ENCODE measurements around the gene RAB7A. TPM values are rescaled to one million over a fixed set of nuclear protein-coding genes. Genes with fewer than 3 reads are reported as not detected.

Gene RAB7A
- total and polyA plus RNA-seq, 2 of the 13 experiments (the other 11 are each of a cell fraction or from before 2014, with no cell fraction given) = 26.5 to 182 TPM

- TF ChIP-seq NFATC3 (CRISPR knock-in tag; IDR thresholded peaks at IDR 0.05) (0 out of 2 replicates have a peak, but pooled peaks have one; percentile 45), GABPB1 (CRISPR knock-in tag; IDR thresholded peaks at IDR 0.05) (peak; percentile 97), CAMTA2 (CRISPR knock-in tag; IDR thresholded peaks at IDR 0.05; ENCODE audit: borderline replicate concordance) (no peak), ZEB1 (IDR thresholded peaks at IDR 0.05; ENCODE audit: insufficient replicate concordance, low read depth) (no peak), SAP130 (CRISPR knock-in tag; IDR thresholded peaks at IDR 0.05; ENCODE audit: low read depth) (peak; percentile 92), MTERF4 (CRISPR knock-in tag; IDR thresholded peaks at IDR 0.05) (0 out of 2 replicates have a peak, but pooled peaks have one; percentile 68), ZNF784 (CRISPR knock-in tag; IDR thresholded peaks at IDR 0.05; ENCODE audit: borderline replicate concordance) (peak; percentile 64; the same call in 1 of the 2 replicates), ZNF547 (CRISPR knock-in tag; IDR thresholded peaks at IDR 0.05) (peak; percentile 24; the same call in 1 of the 2 replicates), U2AF2 (IDR thresholded peaks at IDR 0.05; ENCODE audit: low read depth, low read length) (no peak), ZNF749 (CRISPR knock-in tag; IDR thresholded peaks at IDR 0.05; ENCODE audit: borderline replicate concordance) (peak; percentile 67; the same call in 1 of the 2 replicates), HBP1 (CRISPR knock-in tag; IDR thresholded peaks at IDR 0.05; ENCODE audit: low read depth) (peak; percentile 22; the same call in 1 of the 2 replicates), ZNF746 (CRISPR knock-in tag; IDR thresholded peaks at IDR 0.05) (no peak; the same call in 1 of the 2 replicates), ZNF12 (CRISPR knock-in tag; IDR thresholded peaks at IDR 0.05) (peak; percentile 72; the same call in 1 of the 2 replicates), ZNF530 (CRISPR knock-in tag; IDR thresholded peaks at IDR 0.05; ENCODE audit: low read depth) (no peak), ZNF713 (CRISPR knock-in tag; IDR thresholded peaks at IDR 0.05) (0 out of 2 replicates have a peak, but pooled peaks have one; percentile 62), MED13 (CRISPR knock-in tag; IDR thresholded peaks at IDR 0.05) (peak; percentile 85; the same call in 1 of the 2 replicates), REL (CRISPR knock-in tag; conservative IDR thresholded peaks at IDR 0.05) (no peak)
- TF ChIP-seq, protein P1, sequence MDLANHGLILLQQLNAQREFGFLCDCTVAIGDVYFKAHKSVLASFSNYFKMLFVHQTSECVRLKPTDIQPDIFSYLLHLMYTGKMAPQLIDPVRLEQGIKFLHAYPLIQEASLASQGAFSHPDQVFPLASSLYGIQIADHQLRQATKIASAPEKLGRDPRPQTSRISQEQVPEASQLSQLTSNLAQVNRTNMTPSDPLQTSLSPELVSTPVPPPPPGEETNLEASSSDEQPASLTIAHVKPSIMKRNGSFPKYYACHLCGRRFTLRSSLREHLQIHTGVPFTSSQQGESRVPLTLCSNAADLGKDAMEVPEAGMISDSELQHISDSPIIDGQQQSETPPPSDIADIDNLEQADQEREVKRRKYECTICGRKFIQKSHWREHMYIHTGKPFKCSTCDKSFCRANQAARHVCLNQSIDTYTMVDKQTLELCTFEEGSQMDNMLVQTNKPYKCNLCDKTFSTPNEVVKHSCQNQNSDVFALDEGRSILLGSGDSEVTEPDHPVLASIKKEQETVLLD (CRISPR knock-in tag; IDR thresholded peaks at IDR 0.05; ENCODE audit: low read depth) = no peak
- TF ChIP-seq, protein P2, sequence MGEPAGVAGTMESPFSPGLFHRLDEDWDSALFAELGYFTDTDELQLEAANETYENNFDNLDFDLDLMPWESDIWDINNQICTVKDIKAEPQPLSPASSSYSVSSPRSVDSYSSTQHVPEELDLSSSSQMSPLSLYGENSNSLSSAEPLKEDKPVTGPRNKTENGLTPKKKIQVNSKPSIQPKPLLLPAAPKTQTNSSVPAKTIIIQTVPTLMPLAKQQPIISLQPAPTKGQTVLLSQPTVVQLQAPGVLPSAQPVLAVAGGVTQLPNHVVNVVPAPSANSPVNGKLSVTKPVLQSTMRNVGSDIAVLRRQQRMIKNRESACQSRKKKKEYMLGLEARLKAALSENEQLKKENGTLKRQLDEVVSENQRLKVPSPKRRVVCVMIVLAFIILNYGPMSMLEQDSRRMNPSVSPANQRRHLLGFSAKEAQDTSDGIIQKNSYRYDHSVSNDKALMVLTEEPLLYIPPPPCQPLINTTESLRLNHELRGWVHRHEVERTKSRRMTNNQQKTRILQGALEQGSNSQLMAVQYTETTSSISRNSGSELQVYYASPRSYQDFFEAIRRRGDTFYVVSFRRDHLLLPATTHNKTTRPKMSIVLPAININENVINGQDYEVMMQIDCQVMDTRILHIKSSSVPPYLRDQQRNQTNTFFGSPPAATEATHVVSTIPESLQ (CRISPR knock-in tag; conservative IDR thresholded peaks at IDR 0.05) = no peak
These were observed at the start of gene RAB7A (continued) for GRCh38 chr3:128726023-128727016.
